Transverse colon (tissue), 4 donors: ENCODE results near the gene CHRNA9. TPM values are rescaled to one million over a fixed set of nuclear protein-coding genes. Genes with fewer than 3 reads are reported as not detected.
A peak's percentile ranks its signal among the peaks of the same experiment; 100 is the strongest.

Source experiments
- DNase-seq: peaks from one replicate; pipeline ENCODE4 v3.0.0-alpha.2; 2019
- H3K27ac ChIP-seq, 4 donors: fragments of 200-600 bp; sonication (generic); 2 replicates each; pipeline ENCODE4 v1.5.1; 2016 to 2018; ENCODE audit warnings: inconsistent platforms in 4 of 4
- H3K27me3 ChIP-seq: fragments of 200-600 bp; sonication (generic); 2 replicates; pipeline ENCODE4 v1.5.1; 2017; ENCODE audit warnings: inconsistent platforms
- H3K36me3 ChIP-seq, 4 donors: fragments of 200-600 bp; sonication (generic); 2 replicates each; pipeline ENCODE4 v1.5.1; 2017 to 2019; ENCODE audit warnings: inconsistent platforms in 4 of 4
- H3K4me1 ChIP-seq, 4 donors: fragments of 200-600 bp; sonication (generic); 2 replicates each; pipeline ENCODE4 v1.5.1; 2017 to 2020; ENCODE audit warnings: inconsistent platforms in 4 of 4
- H3K4me3 ChIP-seq, 4 donors: fragments of 200-600 bp; sonication (generic); 1 replicate in 1 of 4; 2 replicates in 3 of 4; pipeline versions ENCODE4 v1.5.1 to v1.6.1; 2017 to 2019; ENCODE audit warnings: inconsistent platforms in 4 of 4
- H3K9me3 ChIP-seq, 2 donors: fragments of 200-600 bp; sonication (generic); 2 replicates each; pipeline ENCODE4 v1.5.1; 2017 to 2019; ENCODE audit warnings: inconsistent platforms in 2 of 2
- EP300 ChIP-seq: sonication (generic); formaldehyde crosslinking; IDR thresholded peaks from one replicate; pipeline ENCODE4 v1.6.1; 2017; ENCODE audit warnings: antibody characterized with exemption, low read depth
- POLR2A ChIP-seq: fragments of 450-650 bp; IDR thresholded peaks from one replicate; pipeline ENCODE4 v1.6.1; 2016; ENCODE audit warnings: antibody characterized with exemption, mild to moderate bottlenecking, moderate library complexity
- POLR2AphosphoS5 ChIP-seq, 3 donors: sonication (generic); formaldehyde crosslinking; IDR thresholded peaks; one replicate each; pipeline ENCODE4 v1.6.1; 2016; ENCODE audit warnings: antibody characterized with exemption in 3 of 3
- whole genome bisulfite sequencing, 2 donors: methylation state at CpG; one replicate each; pipeline ENCODE4 v1.1.5; 2018; ENCODE audit warnings: low coverage in 1 of 2; 5-methylcytosine and 5-hydroxymethylcytosine counted together
- in situ Hi-C, 4 donors: fragments of 200-750 bp; cut with MboI; loops; one replicate each; pipeline versions ENCODE4 v1.15.0 to v1.15.1; 2017; ENCODE audit warnings: low sequenced_read_pairs in 3 of 4, low pct_ligation_motif_present in 1 of 4, low pct_unique_long_range_greater_than_20kb in 1 of 4
- intact Hi-C: fragments of 100-400 bp; cut with DNase I; formaldehyde crosslinking; loops from one replicate; pipeline ENCODE4 v1.15.1; 2023; ENCODE audit warnings: low total_unique reads
- total RNA-seq, 4 donors: library from RNA; depleted of rRNA; stranded (reverse); fragments of >200 nt; gene quantifications; one replicate each; pipeline ENCODE4 v1.1.0, GENCODE V29; 2016
- TF ChIP-seq, protein P1 (sequence below), 5 experiments: fragments of 200-600 bp in 3 of 5; fragments of 450-650 bp in 2 of 5; sonication (generic) in 3 of 5; IDR thresholded peaks; 1 replicate in 2 of 5; 2 replicates in 3 of 5; pipeline ENCODE4 v1.5.1; 2016 to 2017; ENCODE audit warnings: antibody characterized with exemption in 5 of 5, inconsistent platforms in 3 of 5, mild to moderate bottlenecking in 2 of 5, moderate library complexity in 1 of 5

Gene CHRNA9
- total RNA-seq, 4 donors from 2014 or later, result not detected

DNA sequence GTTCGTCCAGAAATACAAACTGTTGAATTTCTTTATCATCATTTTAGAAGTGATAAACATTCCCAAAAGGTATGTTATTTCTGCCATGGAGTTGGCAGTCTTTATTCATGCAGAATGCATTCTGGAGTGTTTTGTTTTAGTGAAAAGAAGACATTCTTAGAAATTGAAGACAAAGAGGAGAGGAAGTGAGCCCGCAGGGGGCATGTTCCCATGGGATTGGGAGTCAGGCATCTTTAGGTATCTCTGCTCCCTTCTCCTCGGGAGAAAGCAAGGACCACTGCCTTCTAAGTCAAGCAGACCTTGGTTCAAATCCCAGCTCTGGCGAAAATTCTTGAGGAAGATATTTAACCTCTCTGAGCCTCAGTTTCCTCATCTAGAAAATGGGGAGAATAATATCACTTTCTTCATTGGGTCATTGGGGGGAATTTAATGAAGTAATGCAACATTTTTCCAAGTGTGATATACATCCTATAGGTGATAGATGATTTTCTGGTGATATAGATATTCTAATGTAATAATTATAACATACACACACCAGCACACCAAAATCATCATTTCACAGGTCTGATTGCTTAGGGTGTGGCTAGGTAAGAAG lies 26.5 kb upstream of the CHRNA9 start:
- Histone ChIP-seq H3K27ac (peak overlapping the region; percentile 57 to 67 (median 61)), H3K4me3 (no peak overlapping the region), H3K9me3 (no peaks in the 10 kb centered on the region), H3K36me3 (no peaks in the 10 kb centered on the region), H3K27me3 (no peaks in the 10 kb centered on the region), H3K4me1 (peaks cover 0 to 21% (median 5%) of the 10 kb centered on the region in 4 donors)
- no peak for DNase-seq
- TF ChIP-seq POLR2AphosphoS5 (IDR thresholded peaks at IDR 0.05) (no peak), EP300 (no peak), POLR2A (no peak)
- TF ChIP-seq, protein P1, sequence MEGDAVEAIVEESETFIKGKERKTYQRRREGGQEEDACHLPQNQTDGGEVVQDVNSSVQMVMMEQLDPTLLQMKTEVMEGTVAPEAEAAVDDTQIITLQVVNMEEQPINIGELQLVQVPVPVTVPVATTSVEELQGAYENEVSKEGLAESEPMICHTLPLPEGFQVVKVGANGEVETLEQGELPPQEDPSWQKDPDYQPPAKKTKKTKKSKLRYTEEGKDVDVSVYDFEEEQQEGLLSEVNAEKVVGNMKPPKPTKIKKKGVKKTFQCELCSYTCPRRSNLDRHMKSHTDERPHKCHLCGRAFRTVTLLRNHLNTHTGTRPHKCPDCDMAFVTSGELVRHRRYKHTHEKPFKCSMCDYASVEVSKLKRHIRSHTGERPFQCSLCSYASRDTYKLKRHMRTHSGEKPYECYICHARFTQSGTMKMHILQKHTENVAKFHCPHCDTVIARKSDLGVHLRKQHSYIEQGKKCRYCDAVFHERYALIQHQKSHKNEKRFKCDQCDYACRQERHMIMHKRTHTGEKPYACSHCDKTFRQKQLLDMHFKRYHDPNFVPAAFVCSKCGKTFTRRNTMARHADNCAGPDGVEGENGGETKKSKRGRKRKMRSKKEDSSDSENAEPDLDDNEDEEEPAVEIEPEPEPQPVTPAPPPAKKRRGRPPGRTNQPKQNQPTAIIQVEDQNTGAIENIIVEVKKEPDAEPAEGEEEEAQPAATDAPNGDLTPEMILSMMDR (IDR thresholded peaks at IDR 0.05), result no peak
- intact Hi-C loops (no loop called here), in situ Hi-C loops (loop anchor here in 1 of 4 donors (25.0 kb wide), 2 partner anchors 146 to 246 kb away; partner anchors contain the start of gene N4BP2)
- WGBS, 2 donors, result 63 to 69% methylated on average over 1 to 4 of the region's 4 CpGs

DNA sequence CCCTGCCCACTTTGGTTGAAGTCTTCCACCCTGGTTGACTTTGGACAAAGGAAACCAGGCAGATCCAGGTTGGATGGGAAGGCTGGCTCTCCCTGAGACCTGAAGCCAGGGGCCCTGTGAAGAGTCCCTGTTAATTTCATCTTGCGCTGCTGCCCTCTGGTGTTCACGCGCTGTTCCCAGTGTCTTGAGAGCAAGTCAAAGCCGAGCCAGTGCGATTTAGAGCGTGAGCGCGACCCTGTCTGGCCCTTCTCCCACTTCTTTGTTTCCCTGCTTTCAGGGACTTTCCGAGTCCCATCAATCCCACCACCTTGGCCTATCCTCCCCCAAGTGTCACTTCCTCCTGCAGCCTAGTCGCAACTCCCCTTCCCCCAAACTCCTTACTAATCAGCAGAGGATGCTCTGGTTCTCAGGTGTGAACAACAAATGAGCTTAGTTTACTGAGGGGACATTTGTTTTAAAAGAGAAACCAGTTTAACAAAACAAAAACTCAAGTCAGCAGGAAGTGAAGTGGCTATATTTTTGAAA lies 25.8 kb upstream of the CHRNA9 start:
- peaks cover 0 to 21% (median 5%) of the 10 kb centered on the region in 4 donors for H3K4me1 ChIP-seq
- peak; percentile 94 for DNase-seq
- H3K4me3 ChIP-seq, result no peak overlapping the region
- TF ChIP-seq POLR2AphosphoS5 (IDR thresholded peaks at IDR 0.05) (no peak), POLR2A (no peak)
- TF ChIP-seq, protein P1 (IDR thresholded peaks at IDR 0.05), result peak; percentile 85 to 89 (median 86)
- H3K27ac ChIP-seq, result peak overlapping the region in 3 of 4 donors; percentile 57 to 67 (median 65)
- in situ Hi-C loops (loop anchor here in 1 of 4 donors (25.0 kb wide), 2 partner anchors 147 to 247 kb away; partner anchors contain the start of gene N4BP2), intact Hi-C loops (no loop called here)
- no peaks in the 10 kb centered on the region for H3K36me3 ChIP-seq
- H3K27me3 ChIP-seq, result no peaks in the 10 kb centered on the region
- WGBS, 2 donors, result 2 to 6% methylated on average over 2 to 10 of the region's 10 CpGs
- no peaks in the 10 kb centered on the region for H3K9me3 ChIP-seq

DNA sequence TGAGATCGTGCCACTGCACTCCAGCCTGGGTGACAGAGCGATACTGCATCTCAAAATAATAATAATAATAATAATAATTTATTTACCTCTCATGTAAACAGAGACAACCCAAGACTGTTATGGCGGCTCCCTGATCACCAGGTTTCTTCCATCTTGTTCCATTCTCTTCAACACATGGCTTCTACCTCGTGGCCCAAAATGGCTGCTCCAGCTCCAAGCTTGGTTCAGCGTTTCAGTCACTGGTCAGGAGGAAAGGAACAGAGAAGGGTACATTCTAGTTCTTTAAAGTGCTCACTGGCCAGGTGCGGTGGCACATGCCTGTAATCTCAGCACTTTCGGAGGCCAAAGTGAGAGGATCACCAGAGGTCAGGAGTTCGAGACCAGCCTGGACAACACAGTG lies 24.9 kb upstream of the CHRNA9 start:
- TF ChIP-seq POLR2A (no peak), EP300 (no peak), POLR2AphosphoS5 (IDR thresholded peaks at IDR 0.05) (no peak)
- TF ChIP-seq, protein P1 (IDR thresholded peaks at IDR 0.05), result no peak
- intact Hi-C loops (no loop called here), in situ Hi-C loops (loop anchor here (5.0 to 25.0 kb wide), 6 partner anchors 148 to 255 kb away; partner anchors contain the start of gene N4BP2 (in 2 of the 4))

DNA sequence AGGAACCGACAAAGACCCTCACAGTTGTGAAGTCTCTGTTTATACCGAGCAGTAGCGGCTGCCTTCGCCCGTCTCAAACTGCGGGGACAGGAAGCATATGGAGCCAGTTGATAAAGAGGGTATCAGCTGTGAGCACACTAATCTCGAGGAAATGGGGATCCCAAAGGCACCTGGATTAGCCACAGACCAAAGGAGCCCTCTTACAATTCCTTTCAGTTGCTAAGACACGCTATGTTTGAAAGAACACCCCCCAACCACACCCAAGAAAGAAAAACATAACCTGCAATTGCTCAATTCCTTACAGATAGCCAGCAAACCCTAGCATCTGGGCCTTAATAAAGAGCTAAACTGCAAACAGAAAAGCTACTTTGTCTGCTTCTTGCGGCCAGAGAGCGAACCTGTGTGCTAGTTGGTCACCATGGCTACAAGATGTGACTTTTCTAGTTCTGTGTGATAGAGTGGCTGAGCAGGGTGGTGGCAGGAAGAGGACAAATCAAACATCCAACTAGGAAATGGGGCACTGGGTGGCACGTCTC lies 23.3 kb upstream of the CHRNA9 start:
- intact Hi-C loops, result no loop called here

More for the DNA sequence above, 24.9 kb upstream of the CHRNA9 start:
- Histone ChIP-seq H3K4me3 (no peak overlapping the region), H3K9me3 (no peaks in the 10 kb centered on the region), H3K27me3 (no peaks in the 10 kb centered on the region), H3K36me3 (no peaks in the 10 kb centered on the region), H3K4me1 (peaks cover 0 to 21% (median 5%) of the 10 kb centered on the region in 4 donors), H3K27ac (no peak overlapping the region)
- no peak for DNase-seq
- WGBS, 2 donors, result 95% methylated on average over 8 of the region's 8 CpGs; no CpG with 5 or more reads in 1 of the 2 donors

More for the DNA sequence above, 23.3 kb upstream of the CHRNA9 start:
- Histone ChIP-seq H3K27me3 (no peaks in the 10 kb centered on the region), H3K36me3 (no peaks in the 10 kb centered on the region), H3K27ac (no peak overlapping the region), H3K4me3 (no peak overlapping the region), H3K4me1 (peaks cover 0 to 34% (median 10%) of the 10 kb centered on the region in 4 donors), H3K9me3 (no peaks in the 10 kb centered on the region)
- no peak for DNase-seq
- TF ChIP-seq EP300 (no peak), POLR2A (no peak), POLR2AphosphoS5 (IDR thresholded peaks at IDR 0.05) (no peak)
- TF ChIP-seq, protein P1 (IDR thresholded peaks at IDR 0.05), result no peak
- 46 to 52% methylated on average over 9 to 11 of the region's 11 CpGs for WGBS, 2 donors
- in situ Hi-C loops, result loop anchor here (5.0 to 25.0 kb wide), 6 partner anchors 150 to 257 kb away; partner anchors contain the start of gene N4BP2 (in 2 of the 4)
